Measurements from ENCODE around the gene SQOR. TPM values are rescaled to one million over a fixed set of nuclear protein-coding genes. Genes with fewer than 3 reads are reported as not detected.
A peak's percentile ranks its signal among the peaks of the same experiment; 100 is the strongest.

Gene SQOR
- total RNA-seq, 3 donors from 2014 or later (not counting 1 experiment from before 2014, with no cell fraction given) = 22.8 to 36.5 (median 29.9) TPM

DNA sequence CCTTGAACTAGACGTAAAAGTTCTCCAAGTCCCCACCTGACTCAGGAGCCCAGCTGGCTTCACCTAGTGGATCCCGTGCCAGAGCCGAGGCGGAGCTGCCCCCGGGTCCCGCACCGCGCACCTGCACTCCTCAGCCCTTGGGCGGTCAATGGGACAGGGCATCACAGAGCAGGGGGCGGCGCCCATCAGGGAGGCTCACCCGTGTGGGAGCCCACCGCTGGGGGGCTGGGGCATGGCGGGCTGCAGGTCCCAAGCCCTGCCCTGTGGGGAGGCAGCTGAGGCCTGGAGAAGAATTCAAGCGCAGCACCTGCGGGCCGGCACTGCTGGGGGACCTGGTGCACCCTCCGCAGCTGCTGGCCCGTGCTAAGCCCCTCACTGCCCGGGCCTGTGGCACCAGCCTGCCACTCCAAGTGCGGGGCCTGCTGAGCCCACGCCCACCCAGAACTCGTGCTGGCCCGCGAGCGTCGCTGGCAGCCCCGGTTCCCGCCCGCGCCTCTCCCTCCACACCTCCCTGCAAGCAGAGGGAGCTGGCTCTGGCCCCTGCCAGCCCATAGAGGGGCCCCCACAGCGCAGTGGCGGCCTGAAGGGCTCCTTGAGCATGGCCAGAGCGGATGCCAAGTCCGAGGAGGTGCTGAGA is 16.2 kb downstream of the SQOR start:
- no peak for DNase-seq
- Mint-ChIP-seq H3K27me3 (ENCODE audit: low read depth in 2 of 2) (no peaks in the 10 kb centered on the region), H3K27ac (no peak overlapping the region), H3K4me3 (no peak overlapping the region), H3K36me3 (no peaks in the 10 kb centered on the region), H3K9me3 (peaks cover 0 to 3% of the 10 kb centered on the region in 2 donors), H3K4me1 (peaks cover 41 to 50% of the 10 kb centered on the region in 2 donors)
- 98% methylated on average over 35 of the region's 35 CpGs for WGBS (ENCODE audit: insufficient coverage)
- Histone ChIP-seq H3K4me3 (ENCODE audit: low read length) (no peak overlapping the region), H3K27me3 (ENCODE audit: control insufficient read depth, insufficient read depth, low read length) (no peaks in the 10 kb centered on the region), H3K27ac (ENCODE audit: low read length) (no peak overlapping the region), H3K4me1 (ENCODE audit: control insufficient read depth, insufficient read depth, low read length) (peaks cover 24% of the 10 kb centered on the region), H3K36me3 (ENCODE audit: control insufficient read depth, insufficient read depth, low read length) (no peaks in the 10 kb centered on the region), H3K9me3 (ENCODE audit: control insufficient read depth, insufficient read depth, low read length) (no peaks in the 10 kb centered on the region)
- intact Hi-C loops (cut with micrococcal nuclease) = no loop called here
- TF ChIP-seq CTCF (IDR thresholded peaks at IDR 0.05) = no peak
- no peak for ATAC-seq

DNA sequence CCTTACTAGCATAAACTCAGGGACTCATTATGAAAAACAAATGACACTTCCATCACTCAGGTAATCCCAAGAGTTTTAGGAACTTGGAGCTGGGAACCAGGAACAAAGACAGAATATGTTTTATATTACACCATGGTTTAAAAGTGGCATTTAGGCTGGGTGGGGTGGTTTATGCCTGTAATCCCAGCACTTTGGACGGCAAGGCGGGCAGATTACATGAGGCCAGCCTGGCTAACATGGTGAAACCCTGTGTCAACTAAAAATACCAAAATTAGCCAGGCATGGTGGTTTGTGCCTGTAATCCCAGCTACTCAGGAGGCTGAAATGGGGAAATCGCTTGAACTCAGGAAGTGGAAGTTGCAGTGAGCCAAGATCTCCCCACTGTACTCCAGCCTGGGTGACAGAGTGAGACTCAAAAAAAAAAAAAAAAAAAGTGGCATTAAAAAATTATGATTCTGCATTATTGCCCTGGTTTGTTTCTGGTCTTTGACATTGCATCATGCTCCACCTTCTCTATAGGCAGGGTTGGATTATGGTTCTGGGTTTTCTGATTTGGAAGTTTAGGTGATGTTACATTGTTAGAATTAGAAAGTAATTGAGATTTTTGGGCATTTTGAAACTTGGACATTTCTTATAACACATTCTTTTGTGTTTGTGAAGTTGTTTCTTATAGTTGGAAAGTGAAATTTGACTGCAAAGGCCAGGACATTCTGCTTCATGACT is 19.0 kb downstream of the SQOR start:
- Histone ChIP-seq H3K9me3 (ENCODE audit: control insufficient read depth, insufficient read depth, low read length) (no peaks in the 10 kb centered on the region), H3K27ac (ENCODE audit: low read length) (no peak overlapping the region), H3K36me3 (ENCODE audit: control insufficient read depth, insufficient read depth, low read length) (peaks cover 2% of the 10 kb centered on the region), H3K4me1 (ENCODE audit: control insufficient read depth, insufficient read depth, low read length) (peaks cover 23% of the 10 kb centered on the region), H3K4me3 (ENCODE audit: low read length) (no peak overlapping the region), H3K27me3 (ENCODE audit: control insufficient read depth, insufficient read depth, low read length) (no peaks in the 10 kb centered on the region)
- H3K9me3 Mint-ChIP-seq = peaks cover 0 to 3% of the 10 kb centered on the region in 2 donors
- intact Hi-C loops (cut with micrococcal nuclease) = no loop called here
- H3K4me3 Mint-ChIP-seq = no peak overlapping the region
- H3K27ac Mint-ChIP-seq = peak overlapping the region; percentile 6 to 7
- peaks cover 58% of the 10 kb centered on the region in 2 donors for H3K4me1 Mint-ChIP-seq
- TF ChIP-seq CTCF (IDR thresholded peaks at IDR 0.05) = no peak
- H3K36me3 Mint-ChIP-seq = no peaks in the 10 kb centered on the region
- no peak for DNase-seq
- no peaks in the 10 kb centered on the region for H3K27me3 Mint-ChIP-seq (ENCODE audit: low read depth in 2 of 2)
- no peak for ATAC-seq
- WGBS (ENCODE audit: insufficient coverage) = 80% methylated on average over 3 of the region's 3 CpGs

GRCh38 chr15:45654749-45655148 is 19.9 kb downstream of the SQOR start:
- Mint-ChIP-seq H3K27me3 (ENCODE audit: low read depth in 2 of 2) (no peaks in the 10 kb centered on the region), H3K27ac (no peak overlapping the region), H3K4me1 (peaks cover 57 to 63% of the 10 kb centered on the region in 2 donors), H3K9me3 (peaks cover 0 to 3% of the 10 kb centered on the region in 2 donors), H3K36me3 (no peaks in the 10 kb centered on the region), H3K4me3 (no peak overlapping the region)
- Histone ChIP-seq H3K4me3 (ENCODE audit: low read length) (no peak overlapping the region), H3K27me3 (ENCODE audit: control insufficient read depth, insufficient read depth, low read length) (no peaks in the 10 kb centered on the region), H3K27ac (ENCODE audit: low read length) (no peak overlapping the region), H3K36me3 (ENCODE audit: control insufficient read depth, insufficient read depth, low read length) (peaks cover 8% of the 10 kb centered on the region), H3K4me1 (ENCODE audit: control insufficient read depth, insufficient read depth, low read length) (peaks cover 14% of the 10 kb centered on the region), H3K9me3 (ENCODE audit: control insufficient read depth, insufficient read depth, low read length) (no peaks in the 10 kb centered on the region)
- no peak for TF ChIP-seq CTCF (IDR thresholded peaks at IDR 0.05)
- intact Hi-C loops (cut with micrococcal nuclease) = no loop called here
- DNase-seq (no peak), ATAC-seq (no peak)
- 82% methylated on average over 5 of the region's 6 CpGs for WGBS (ENCODE audit: insufficient coverage)

Measured in natural killer cell (primary cell).